Measurements from ENCODE around the gene S100A10.

GRCh38 chr1:152023221-152023620 lies 29.6 kb upstream of the S100A10 start:
- no peak for TF ChIP-seq CTCF (IDR thresholded peaks at IDR 0.05)
- TF ChIP-seq POLR2A (IDR thresholded peaks at IDR 0.05): no peak

Data from thyroid gland (tissue), 4 donors.